PC-9 (cell line): ENCODE measurements around the gene DMPK. TPM values are rescaled to one million over a fixed set of nuclear protein-coding genes. Genes with fewer than 3 reads are reported as not detected.

ENCODE experiments used
- BruUV-seq: library from RNA; stranded (reverse); fragments of 400-500 nt; replicated peaks from 2 replicates; lab custom pipeline; 2021; lab: Mats Ljungman, UMichigan
- CTCF ChIA-PET: fragments of 300-600 bp; sonication (Branson Sonifier 250); formaldehyde crosslinking; loops from one replicate; lab custom pipeline; 2022; ENCODE audit warnings: antibody characterized with exemption; lab: Charles Lee
- POLR2A ChIA-PET: fragments of 300-600 bp; sonication (Branson Sonifier 250); formaldehyde crosslinking; loops from one replicate; lab custom pipeline; 2022; ENCODE audit warnings: antibody characterized with exemption; ENCODE audit not compliant: unreplicated experiment; lab: Charles Lee
- DNase-seq, 2 experiments: peaks; one replicate each; pipeline versions ENCODE4 v3.0.0 to v3.0.0-alpha.2; 2015 to 2022; ENCODE audit warnings: mixed read lengths in 1 of 2
- H2AFZ ChIP-seq: fragments of 200-600 bp; sonication (generic); 2 replicates; pipeline ENCODE4 v1.8.1; 2017; ENCODE audit warnings: antibody characterized with exemption
- H3F3A ChIP-seq: fragments of 200-600 bp; sonication (generic); 2 replicates; pipeline ENCODE4 v1.8.1; 2017; ENCODE audit warnings: antibody characterized with exemption, mild to moderate bottlenecking, low read depth; ENCODE audit not compliant: insufficient read depth
- H3K27ac ChIP-seq: fragments of 200-600 bp; sonication (generic); 2 replicates; pipeline ENCODE4 v1.6.1; 2016; ENCODE audit warnings: mixed run types
- H3K27me3 ChIP-seq: fragments of 200-600 bp; sonication (generic); 2 replicates; pipeline ENCODE4 v1.6.1; 2016; ENCODE audit warnings: low read depth, mixed run types; ENCODE audit not compliant: insufficient read depth
- H3K36me3 ChIP-seq: fragments of 200-600 bp; sonication (generic); 2 replicates; pipeline ENCODE4 v1.6.1; 2016; ENCODE audit warnings: low read depth, mixed run types
- H3K4me1 ChIP-seq: fragments of 200-600 bp; sonication (generic); replicated peaks from 2 replicates; pipeline ENCODE4 v1.6.1; 2016; ENCODE audit warnings: mixed run types; ENCODE audit not compliant: insufficient read depth
- H3K4me2 ChIP-seq: fragments of 200-600 bp; sonication (generic); 2 replicates; pipeline ENCODE4 v1.6.1; 2017; ENCODE audit warnings: mixed run types
- H3K4me3 ChIP-seq: fragments of 200-600 bp; sonication (generic); 2 replicates; pipeline ENCODE4 v1.6.1; 2016; ENCODE audit warnings: mixed run types
- H3K79me2 ChIP-seq: fragments of 200-600 bp; sonication (generic); 2 replicates; pipeline ENCODE4 v1.6.1; 2017; ENCODE audit warnings: low read depth, mixed run types
- H3K9me2 ChIP-seq: fragments of 200-600 bp; sonication (generic); 2 replicates; pipeline ENCODE4 v1.8.1; 2017; ENCODE audit warnings: mild to moderate bottlenecking; ENCODE audit not compliant: insufficient read depth
- H3K9me3 ChIP-seq: fragments of 200-600 bp; sonication (generic); 2 replicates; pipeline ENCODE4 v1.8.1; 2016; ENCODE audit warnings: low read depth; ENCODE audit not compliant: insufficient read depth
- H4K20me1 ChIP-seq: fragments of 200-600 bp; sonication (generic); 2 replicates; pipeline ENCODE4 v1.8.1; 2017; ENCODE audit not compliant: insufficient read depth
- EZH2 ChIP-seq: fragments of 200-600 bp; sonication (generic); IDR thresholded peaks from 2 replicates; pipeline ENCODE4 v1.8.0; 2017; ENCODE audit warnings: antibody characterized with exemption, low read depth
- intact Hi-C: fragments of 100-400 bp; cut with micrococcal nuclease; formaldehyde crosslinking; loops from one replicate; pipeline ENCODE4 v1.10.0; 2022; ENCODE audit not compliant: unreplicated experiment
- total RNA-seq: library from RNA; stranded (reverse); gene quantifications from 2 replicates; pipeline ENCODE4 v1.2.3, GENCODE V29; 2021
- TF ChIP-seq, protein P1 (sequence below): fragments of 200-600 bp; sonication (generic); conservative IDR thresholded peaks from 2 replicates; pipeline ENCODE4 v1.6.1; 2017; ENCODE audit warnings: mixed run types, antibody characterized with exemption, mild to moderate bottlenecking, moderate library complexity

Gene DMPK
- total RNA-seq, 1 experiment from 2014 or later: 110 TPM

DNA sequence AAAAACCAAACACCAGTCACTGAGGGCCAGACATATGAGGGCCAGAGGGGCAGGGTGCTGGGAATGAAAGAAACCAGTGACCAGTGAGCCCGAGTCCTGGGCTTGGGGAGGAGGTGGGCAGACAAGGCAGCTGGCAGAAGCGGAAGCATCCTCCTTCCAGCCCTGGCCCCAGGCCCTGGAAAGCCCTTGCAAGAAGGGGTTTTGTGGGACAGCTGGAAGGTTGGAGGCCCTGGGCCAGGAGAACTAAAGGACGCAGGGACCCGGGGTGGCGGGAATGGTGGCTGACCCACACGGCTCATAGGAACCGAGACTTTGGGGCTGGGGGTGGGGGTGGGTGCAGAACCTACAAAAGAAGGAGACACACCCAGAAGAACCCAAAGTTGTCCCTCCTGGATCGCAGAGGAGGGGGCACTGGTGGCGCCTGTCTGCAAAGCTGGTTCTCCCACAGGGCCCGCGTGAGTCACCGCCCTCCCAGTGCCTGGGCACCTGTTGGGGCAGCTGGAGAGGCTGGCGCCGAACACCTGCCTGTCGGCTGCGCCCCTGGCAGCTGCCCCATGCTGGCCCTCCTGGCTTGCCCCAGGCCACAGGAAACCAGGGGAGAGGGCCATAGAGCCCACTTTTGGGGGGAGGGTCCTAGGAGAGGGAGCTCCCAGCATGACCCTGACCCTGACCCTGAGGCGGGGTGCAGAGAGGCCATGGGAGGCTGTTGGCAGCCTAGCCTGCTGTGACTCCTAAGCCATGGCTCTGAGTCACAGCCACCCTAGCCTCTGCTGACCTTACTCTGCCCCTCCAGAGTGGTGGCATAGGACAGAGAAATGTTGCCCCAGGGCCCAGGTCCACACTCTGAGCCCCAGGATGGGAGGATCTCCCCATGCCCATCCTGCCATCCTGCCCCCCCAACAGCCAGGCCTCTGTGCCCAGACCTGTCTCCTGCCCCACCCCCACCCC, 802 bp downstream of the DMPK start:
- Histone ChIP-seq H3K36me3 (peaks cover 28% of the 10 kb centered on the region), H2AFZ (no peak overlapping the region), H3K9me2 (no peaks in the 10 kb centered on the region), H3K4me2 (peak overlapping the region; percentile 81), H3K4me3 (peak overlapping the region; percentile 51), H3K79me2 (peaks cover 20% of the 10 kb centered on the region), H3F3A (peaks cover 50% of the 10 kb centered on the region), H3K4me1 (peaks cover 55% of the 10 kb centered on the region), H3K27me3 (no peaks in the 10 kb centered on the region), H4K20me1 (peaks cover 9% of the 10 kb centered on the region), H3K9me3 (no peaks in the 10 kb centered on the region), H3K27ac (peak overlapping the region; percentile 81)
- TF ChIP-seq, protein P1, sequence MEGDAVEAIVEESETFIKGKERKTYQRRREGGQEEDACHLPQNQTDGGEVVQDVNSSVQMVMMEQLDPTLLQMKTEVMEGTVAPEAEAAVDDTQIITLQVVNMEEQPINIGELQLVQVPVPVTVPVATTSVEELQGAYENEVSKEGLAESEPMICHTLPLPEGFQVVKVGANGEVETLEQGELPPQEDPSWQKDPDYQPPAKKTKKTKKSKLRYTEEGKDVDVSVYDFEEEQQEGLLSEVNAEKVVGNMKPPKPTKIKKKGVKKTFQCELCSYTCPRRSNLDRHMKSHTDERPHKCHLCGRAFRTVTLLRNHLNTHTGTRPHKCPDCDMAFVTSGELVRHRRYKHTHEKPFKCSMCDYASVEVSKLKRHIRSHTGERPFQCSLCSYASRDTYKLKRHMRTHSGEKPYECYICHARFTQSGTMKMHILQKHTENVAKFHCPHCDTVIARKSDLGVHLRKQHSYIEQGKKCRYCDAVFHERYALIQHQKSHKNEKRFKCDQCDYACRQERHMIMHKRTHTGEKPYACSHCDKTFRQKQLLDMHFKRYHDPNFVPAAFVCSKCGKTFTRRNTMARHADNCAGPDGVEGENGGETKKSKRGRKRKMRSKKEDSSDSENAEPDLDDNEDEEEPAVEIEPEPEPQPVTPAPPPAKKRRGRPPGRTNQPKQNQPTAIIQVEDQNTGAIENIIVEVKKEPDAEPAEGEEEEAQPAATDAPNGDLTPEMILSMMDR: no peak
- no peak for TF ChIP-seq EZH2
- no TSS peak for BruUV-seq
- intact Hi-C loops: loop anchor here (1.0 kb wide), 1 partner anchor 12 kb away; the partner anchor contains the start of gene SIX5
- peak; percentile 89 to 90 for DNase-seq
- ChIA-PET CTCF (interaction anchor here (0.6 to 2.1 kb wide), 3 partner anchors 11 to 18 kb away, joined by 3 to 13 read pairs (median 3); partner anchors contain the start of gene DMWD), POLR2A (interaction anchor here (0.5 to 2.6 kb wide), 7 partner anchors 10 to 936 kb away, joined by 3 to 58 read pairs (median 12); partner anchors contain the start of genes NECTIN2 and SIX5)

DNA sequence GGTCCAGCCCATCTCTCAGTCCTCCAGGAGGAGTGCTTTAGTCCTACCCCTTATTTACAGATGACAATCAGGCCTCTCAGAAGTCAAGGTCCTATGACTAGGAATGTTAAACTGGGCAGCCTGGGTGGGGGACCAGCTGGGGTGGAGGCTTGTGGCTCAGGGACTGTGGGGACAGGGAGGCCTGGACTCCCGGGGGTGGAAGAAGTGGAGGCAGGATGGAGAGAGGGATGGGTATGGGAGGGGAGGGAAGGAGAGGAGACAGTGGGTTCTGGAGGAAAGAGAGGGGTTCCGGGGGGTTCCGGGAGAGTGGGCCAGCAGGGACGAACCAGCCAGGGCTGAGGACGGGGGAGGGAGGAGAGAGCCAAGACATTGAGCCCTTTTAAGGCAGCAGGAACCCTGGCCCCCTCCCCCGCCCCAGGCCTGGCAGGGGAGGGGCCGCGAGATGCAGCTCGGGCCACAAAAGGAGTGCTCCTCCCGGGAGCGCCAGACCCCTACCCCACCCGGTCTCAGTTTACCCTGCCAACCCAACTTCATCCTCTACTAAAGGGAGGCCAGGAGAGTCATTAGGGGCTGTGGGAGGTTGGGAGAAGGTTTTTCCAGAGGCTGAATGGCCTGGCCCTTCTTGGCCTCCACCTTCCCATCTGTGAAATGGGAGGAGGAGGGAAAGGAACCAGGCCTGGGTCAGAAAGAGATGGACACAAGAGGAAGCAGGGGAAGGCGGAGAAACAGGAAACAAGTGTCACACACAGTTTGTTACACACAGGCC, 1.7 kb downstream of the DMPK start:
- CTCF ChIA-PET: interaction anchor here (0.6 kb wide), 1 partner anchor 12 kb away, joined by 3 read pairs; the partner anchor contains the start of gene DMWD
- H3K4me2 ChIP-seq: peak overlapping the region; percentile 81

More for the DNA sequence above, 1.7 kb downstream of the DMPK start:
- intact Hi-C loops: loop anchor here (1.0 kb wide), 1 partner anchor 11 kb away; the partner anchor contains the start of gene SIX5
- Histone ChIP-seq H3K9me3 (no peaks in the 10 kb centered on the region), H3K9me2 (no peaks in the 10 kb centered on the region), H3K27me3 (no peaks in the 10 kb centered on the region), H3K79me2 (peaks cover 20% of the 10 kb centered on the region), H3F3A (peaks cover 51% of the 10 kb centered on the region), H3K36me3 (peaks cover 28% of the 10 kb centered on the region), H4K20me1 (peaks cover 9% of the 10 kb centered on the region), H3K4me1 (peaks cover 55% of the 10 kb centered on the region), H3K4me3 (peak overlapping the region; percentile 51; the same call in 1 of the 2 replicates), H3K27ac (peak overlapping the region; percentile 81), H2AFZ (no peak overlapping the region)
- TSS peak; percentile 20 for BruUV-seq
- DNase-seq: no peak
- POLR2A ChIA-PET: interaction anchor here (0.6 to 2.6 kb wide), 3 partner anchors 11 to 251 kb away, joined by 3 to 58 read pairs (median 20); partner anchors contain the start of gene SIX5
- TF ChIP-seq EZH2: no peak
- TF ChIP-seq, protein P1: no peak
